Gastrocnemius medialis (tissue), 4 donors: ENCODE results near the gene ZNF605. TPM values are rescaled to one million over a fixed set of nuclear protein-coding genes. Genes with fewer than 3 reads are reported as not detected.
"Not testable (repeated sequence)": the region's sequence is repeated elsewhere in the genome, so short reads cannot be mapped to it uniquely, and the experiment has no call there.

Experiments used
- ATAC-seq, 2 donors: fragments of 150-250 bp; one replicate each; pipeline ENCODE4 v1.9.1; 2016
- DNase-seq, 2 donors: peaks; one replicate each; pipeline ENCODE4 v3.0.0-alpha.2; 2019
- H3K27ac ChIP-seq, 4 donors: fragments of 200-600 bp; sonication (generic); 1 replicate in 1 of 4; 2 replicates in 3 of 4; pipeline ENCODE4 v1.5.1; 2016 to 2018; ENCODE audit warnings: mild to moderate bottlenecking in 2 of 4, moderate library complexity in 1 of 4
- H3K27me3 ChIP-seq, 3 donors: fragments of 200-600 bp; sonication (generic) in 2 of 3; 1 replicate in 1 of 3; 2 replicates in 2 of 3; pipeline versions ENCODE4 v1.5.1 to v1.6.0; 2016 to 2019; ENCODE audit warnings: mild to moderate bottlenecking in 1 of 3, moderate library complexity in 1 of 3
- H3K36me3 ChIP-seq, 2 donors: fragments of 200-600 bp; sonication (generic) in 1 of 2; one replicate each; pipeline ENCODE4 v1.5.1; 2017 to 2018
- H3K4me1 ChIP-seq, 2 donors: fragments of 200-600 bp; sonication (generic) in 1 of 2; one replicate each; pipeline ENCODE4 v1.5.1; 2016 to 2017; ENCODE audit warnings: mild to moderate bottlenecking in 2 of 2
- H3K4me3 ChIP-seq, 4 donors: fragments of 200-600 bp; sonication (generic) in 3 of 4; 1 replicate in 1 of 4; 2 replicates in 3 of 4; pipeline ENCODE4 v1.5.1; 2016 to 2019; ENCODE audit warnings: mild to moderate bottlenecking in 2 of 4
- H3K9me3 ChIP-seq, 3 donors: fragments of 200-600 bp; sonication (generic) in 2 of 3; 1 replicate in 1 of 3; 2 replicates in 2 of 3; pipeline ENCODE4 v1.5.1; 2016 to 2019
- POLR2A ChIP-seq, 2 donors: fragments of 450-650 bp; IDR thresholded peaks; one replicate each; pipeline ENCODE4 v1.6.1; 2017; ENCODE audit warnings: antibody characterized with exemption in 2 of 2, mild to moderate bottlenecking in 2 of 2, moderate library complexity in 2 of 2
- in situ Hi-C, 4 donors: fragments of 200-750 bp; cut with MboI; loops; one replicate each; pipeline versions ENCODE4 v1.15.0 to v1.8.0; 2017; ENCODE audit warnings: low sequenced_read_pairs in 4 of 4
- intact Hi-C: fragments of 100-400 bp; cut with DNase I; formaldehyde crosslinking; loops from one replicate; pipeline ENCODE4 v1.15.1; 2023; ENCODE audit warnings: low total_unique reads
- total RNA-seq, 4 donors: library from RNA; depleted of rRNA; stranded (reverse); fragments of >200 nt; gene quantifications; one replicate each; pipeline versions ENCODE4 v1.1.0 to v1.2.3, GENCODE V29; 2016
- TF ChIP-seq, protein P1 (sequence below), 5 experiments: fragments of 450-650 bp in 3 of 5; fragments of 200-600 bp in 2 of 5; sonication (generic) in 2 of 5; IDR thresholded peaks in 4 of 5; conservative IDR thresholded peaks in 1 of 5; 1 replicate in 4 of 5; 2 replicates in 1 of 5; pipeline ENCODE4 v1.5.1; 2016 to 2019; ENCODE audit warnings: antibody characterized with exemption in 5 of 5, mild to moderate bottlenecking in 3 of 5, moderate library complexity in 3 of 5

Gene ZNF605
- total RNA-seq, 4 donors from 2014 or later, result 2.1 to 4.6 (median 2.2) TPM

DNA sequence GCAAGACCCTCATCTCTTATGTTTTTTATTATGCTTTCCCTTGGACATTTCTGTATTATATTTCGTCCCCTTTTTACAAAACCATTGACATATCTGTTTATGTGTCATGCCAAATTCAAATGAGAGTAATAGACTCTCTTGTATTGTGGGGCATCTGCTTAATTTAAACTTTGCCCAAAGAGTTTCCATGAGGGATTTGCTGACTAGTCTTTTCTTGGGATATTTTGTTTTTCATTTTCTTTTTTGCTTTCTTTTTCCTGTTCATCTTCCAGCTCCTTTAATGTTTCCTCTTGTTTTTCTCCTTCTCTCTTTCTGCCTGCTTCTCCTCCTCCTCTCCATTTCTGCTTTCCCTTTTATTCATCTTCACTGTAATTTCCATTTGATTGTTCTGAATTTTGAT, 16.3 kb upstream of the ZNF605 start:
- ATAC-seq (no peak), DNase-seq (no peak)
- no peaks in the 10 kb centered on the region for H3K36me3 ChIP-seq
- H3K27me3 ChIP-seq, result peaks cover 0 to 2% (median 0%) of the 10 kb centered on the region in 3 donors
- H3K4me1 ChIP-seq, result no peaks in the 10 kb centered on the region
- in situ Hi-C loops, result no loop called here
- intact Hi-C loops, result no loop called here
- no peaks in the 10 kb centered on the region for H3K9me3 ChIP-seq
- TF ChIP-seq, protein P1, sequence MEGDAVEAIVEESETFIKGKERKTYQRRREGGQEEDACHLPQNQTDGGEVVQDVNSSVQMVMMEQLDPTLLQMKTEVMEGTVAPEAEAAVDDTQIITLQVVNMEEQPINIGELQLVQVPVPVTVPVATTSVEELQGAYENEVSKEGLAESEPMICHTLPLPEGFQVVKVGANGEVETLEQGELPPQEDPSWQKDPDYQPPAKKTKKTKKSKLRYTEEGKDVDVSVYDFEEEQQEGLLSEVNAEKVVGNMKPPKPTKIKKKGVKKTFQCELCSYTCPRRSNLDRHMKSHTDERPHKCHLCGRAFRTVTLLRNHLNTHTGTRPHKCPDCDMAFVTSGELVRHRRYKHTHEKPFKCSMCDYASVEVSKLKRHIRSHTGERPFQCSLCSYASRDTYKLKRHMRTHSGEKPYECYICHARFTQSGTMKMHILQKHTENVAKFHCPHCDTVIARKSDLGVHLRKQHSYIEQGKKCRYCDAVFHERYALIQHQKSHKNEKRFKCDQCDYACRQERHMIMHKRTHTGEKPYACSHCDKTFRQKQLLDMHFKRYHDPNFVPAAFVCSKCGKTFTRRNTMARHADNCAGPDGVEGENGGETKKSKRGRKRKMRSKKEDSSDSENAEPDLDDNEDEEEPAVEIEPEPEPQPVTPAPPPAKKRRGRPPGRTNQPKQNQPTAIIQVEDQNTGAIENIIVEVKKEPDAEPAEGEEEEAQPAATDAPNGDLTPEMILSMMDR (IDR thresholded peaks at IDR 0.05 in 4 of 5, conservative IDR thresholded peaks at IDR 0.05 in 1 of 5), result no peak
- TF ChIP-seq POLR2A (IDR thresholded peaks at IDR 0.05), result no peak
- H3K27ac ChIP-seq, result no peak overlapping the region
- no peak overlapping the region for H3K4me3 ChIP-seq

DNA sequence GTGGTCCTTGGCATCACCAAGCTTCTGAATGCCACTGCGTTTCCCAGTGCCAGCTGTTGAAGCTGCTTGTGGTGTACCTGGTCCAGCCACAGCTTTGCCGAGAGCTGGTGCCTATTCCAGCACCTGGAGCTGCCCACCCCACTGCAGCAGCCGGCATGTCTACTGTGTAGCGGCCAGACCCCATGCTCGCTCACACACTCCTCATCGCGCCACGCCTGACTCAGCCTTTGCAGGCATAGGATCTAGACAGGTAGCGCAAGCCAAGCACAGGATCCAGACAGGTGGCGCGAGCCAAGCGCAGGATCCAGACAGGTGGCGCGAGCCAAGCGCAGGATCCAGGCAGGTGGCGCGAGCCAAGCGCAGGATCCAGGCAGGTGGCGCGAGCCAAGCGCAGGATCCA, 11.6 kb upstream of the ZNF605 start:
- Histone ChIP-seq H3K27ac (no peak overlapping the region), H3K4me1 (no peaks in the 10 kb centered on the region), H3K9me3 (peaks cover 0 to 3% (median 0%) of the 10 kb centered on the region in 3 donors), H3K27me3 (no peaks in the 10 kb centered on the region), H3K36me3 (peaks cover 0 to 5% of the 10 kb centered on the region in 2 donors), H3K4me3 (no peak overlapping the region)
- TF ChIP-seq POLR2A (IDR thresholded peaks at IDR 0.05), result no peak
- TF ChIP-seq, protein P1 (IDR thresholded peaks at IDR 0.05 in 4 of 5, conservative IDR thresholded peaks at IDR 0.05 in 1 of 5), result no peak
- in situ Hi-C loops (no loop called here), intact Hi-C loops (no loop called here)
- ATAC-seq (no peak), DNase-seq (no peak)

DNA sequence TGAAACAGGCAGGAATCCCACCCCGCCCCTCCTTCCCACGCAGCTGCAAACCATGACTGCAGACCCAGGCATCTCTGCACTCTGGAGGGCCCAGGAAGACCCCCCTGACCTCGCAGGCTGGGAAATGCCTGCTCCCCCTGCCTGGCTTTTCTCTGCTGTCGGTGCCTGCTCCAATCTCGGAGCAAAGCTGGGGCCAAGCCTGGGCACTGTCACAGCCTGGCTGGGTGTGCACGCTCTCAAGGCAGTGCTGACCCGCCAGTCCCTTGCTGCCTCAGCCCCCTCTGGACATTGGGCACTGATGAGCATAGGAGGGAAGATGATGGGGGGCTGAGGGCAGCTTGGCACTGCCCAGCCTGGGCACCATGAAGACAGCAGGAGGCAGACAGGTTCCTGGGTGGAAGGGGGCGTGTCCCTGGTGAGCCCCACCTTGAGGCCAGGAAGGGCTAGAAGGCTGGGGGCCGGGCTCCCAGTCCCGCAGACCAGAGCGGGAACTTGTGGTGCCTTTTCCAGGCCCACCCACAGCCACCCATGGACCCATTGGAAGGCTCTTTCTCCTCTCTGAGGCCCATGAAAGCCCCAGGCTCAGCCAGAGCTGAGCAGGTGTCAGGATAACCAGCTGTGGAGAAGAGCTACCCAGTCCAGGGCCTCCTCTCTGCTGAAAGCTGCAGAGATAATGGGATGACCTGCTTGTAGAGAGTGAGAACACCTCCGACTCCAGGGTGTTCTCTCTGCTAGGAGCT, 10.7 kb upstream of the ZNF605 start:
- DNase-seq (no peak), ATAC-seq (no peak)
- Histone ChIP-seq H3K27me3 (no peaks in the 10 kb centered on the region), H3K4me1 (no peaks in the 10 kb centered on the region), H3K4me3 (no peak overlapping the region), H3K36me3 (peaks cover 0 to 14% of the 10 kb centered on the region in 2 donors), H3K9me3 (peaks cover 0 to 6% (median 0%) of the 10 kb centered on the region in 3 donors), H3K27ac (no peak overlapping the region)
- in situ Hi-C loops, result no loop called here
- intact Hi-C loops, result no loop called here
- TF ChIP-seq, protein P1 (IDR thresholded peaks at IDR 0.05 in 4 of 5, conservative IDR thresholded peaks at IDR 0.05 in 1 of 5), result no peak

DNA sequence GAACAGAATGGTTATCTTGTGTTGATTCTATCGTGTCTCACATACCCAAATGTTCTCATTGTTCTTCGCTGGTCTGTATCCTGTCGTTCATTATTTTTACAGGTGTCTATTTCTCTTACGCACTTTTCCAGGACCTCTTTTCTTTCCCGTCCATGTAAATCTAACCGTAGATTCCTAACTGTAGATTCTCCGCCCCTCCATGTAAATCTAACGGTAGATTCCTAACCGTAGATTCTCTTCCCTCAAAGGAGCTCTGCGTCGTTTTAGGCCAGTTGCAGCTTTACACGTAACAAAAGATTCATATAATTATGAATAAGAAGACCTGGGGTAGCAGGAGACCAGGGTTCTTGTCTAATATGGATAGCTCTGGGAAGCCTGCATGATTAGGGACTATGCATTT, 9.7 kb upstream of the ZNF605 start:
- H3K4me1 ChIP-seq, result no peaks in the 10 kb centered on the region
- H3K4me3 ChIP-seq, result no peak overlapping the region
- intact Hi-C loops, result no loop called here
- in situ Hi-C loops, result no loop called here
- ATAC-seq (no peak), DNase-seq (no peak)
- no peak overlapping the region for H3K27ac ChIP-seq
- H3K9me3 ChIP-seq, result peaks cover 0 to 6% (median 0%) of the 10 kb centered on the region in 3 donors
- TF ChIP-seq POLR2A (IDR thresholded peaks at IDR 0.05), result no peak
- TF ChIP-seq, protein P1 (IDR thresholded peaks at IDR 0.05 in 4 of 5, conservative IDR thresholded peaks at IDR 0.05 in 1 of 5), result no peak
- peaks cover 0 to 14% of the 10 kb centered on the region in 2 donors for H3K36me3 ChIP-seq
- no peaks in the 10 kb centered on the region for H3K27me3 ChIP-seq

DNA sequence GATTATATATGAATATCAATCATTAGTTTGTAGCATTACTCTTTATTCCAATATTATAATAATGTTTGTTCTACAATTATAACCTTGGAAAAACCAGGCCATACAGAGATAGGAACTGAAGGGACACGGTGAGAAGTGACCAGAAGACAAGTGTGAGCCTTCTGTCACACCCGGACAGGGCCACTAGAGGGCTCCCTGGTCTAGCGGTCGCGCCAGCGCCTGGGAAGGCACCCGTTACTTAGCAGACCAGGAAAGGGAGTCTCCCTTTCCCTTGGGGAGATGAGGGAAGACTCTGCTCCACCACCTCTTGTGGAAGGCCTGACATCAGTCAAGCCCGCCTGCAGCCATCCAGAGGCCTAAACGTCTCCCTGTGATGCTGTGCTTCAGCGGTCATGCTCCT, 7.8 kb upstream of the ZNF605 start:
- in situ Hi-C loops, result not testable (repeated sequence)
- H3K36me3 ChIP-seq, result peaks cover 0 to 19% of the 10 kb centered on the region in 2 donors

DNA sequence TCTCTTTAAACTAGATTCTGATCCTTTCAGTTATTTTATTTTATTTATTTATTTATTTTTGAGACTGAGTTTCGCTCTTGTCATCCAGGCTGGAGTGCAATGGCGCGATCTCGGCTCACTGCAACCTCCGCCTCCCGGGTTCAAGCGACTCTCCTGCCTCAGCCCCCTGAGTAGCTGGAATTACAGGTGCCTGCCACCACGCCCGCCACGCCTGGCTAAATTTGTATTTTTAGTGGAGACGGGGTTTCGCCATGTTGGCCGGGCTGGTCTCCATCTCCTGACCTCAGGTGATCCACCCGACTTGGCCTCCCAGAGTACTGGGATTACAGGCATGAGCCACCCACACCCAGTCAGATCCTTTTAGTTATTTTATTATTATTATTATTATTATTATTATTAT, 5.7 kb upstream of the ZNF605 start:
- H3K9me3 ChIP-seq, DNase-seq, H3K27ac ChIP-seq, H3K4me3 ChIP-seq, in situ Hi-C loops, ATAC-seq, H3K27me3 ChIP-seq, intact Hi-C loops, H3K4me1 ChIP-seq: not testable (repeated sequence)
- H3K36me3 ChIP-seq, result peaks cover 0 to 19% of the 10 kb centered on the region in 2 donors

More for the DNA sequence above, 7.8 kb upstream of the ZNF605 start:
- H3K27ac ChIP-seq, H3K4me3 ChIP-seq, H3K27me3 ChIP-seq, ATAC-seq, H3K9me3 ChIP-seq, intact Hi-C loops, H3K4me1 ChIP-seq, DNase-seq: not testable (repeated sequence)
